HG03354 (cell line): ENCODE results near the gene SYCN.

Experiments
- ATAC-seq: cut with Tn5 transposase; IDR thresholded peaks from one replicate; pipeline ENCODE4 v1.9.1; 2021; ENCODE audit warnings: mild to moderate bottlenecking; ENCODE audit not compliant: unreplicated experiment, poor library complexity, severe bottlenecking

SYCN gene

DNA sequence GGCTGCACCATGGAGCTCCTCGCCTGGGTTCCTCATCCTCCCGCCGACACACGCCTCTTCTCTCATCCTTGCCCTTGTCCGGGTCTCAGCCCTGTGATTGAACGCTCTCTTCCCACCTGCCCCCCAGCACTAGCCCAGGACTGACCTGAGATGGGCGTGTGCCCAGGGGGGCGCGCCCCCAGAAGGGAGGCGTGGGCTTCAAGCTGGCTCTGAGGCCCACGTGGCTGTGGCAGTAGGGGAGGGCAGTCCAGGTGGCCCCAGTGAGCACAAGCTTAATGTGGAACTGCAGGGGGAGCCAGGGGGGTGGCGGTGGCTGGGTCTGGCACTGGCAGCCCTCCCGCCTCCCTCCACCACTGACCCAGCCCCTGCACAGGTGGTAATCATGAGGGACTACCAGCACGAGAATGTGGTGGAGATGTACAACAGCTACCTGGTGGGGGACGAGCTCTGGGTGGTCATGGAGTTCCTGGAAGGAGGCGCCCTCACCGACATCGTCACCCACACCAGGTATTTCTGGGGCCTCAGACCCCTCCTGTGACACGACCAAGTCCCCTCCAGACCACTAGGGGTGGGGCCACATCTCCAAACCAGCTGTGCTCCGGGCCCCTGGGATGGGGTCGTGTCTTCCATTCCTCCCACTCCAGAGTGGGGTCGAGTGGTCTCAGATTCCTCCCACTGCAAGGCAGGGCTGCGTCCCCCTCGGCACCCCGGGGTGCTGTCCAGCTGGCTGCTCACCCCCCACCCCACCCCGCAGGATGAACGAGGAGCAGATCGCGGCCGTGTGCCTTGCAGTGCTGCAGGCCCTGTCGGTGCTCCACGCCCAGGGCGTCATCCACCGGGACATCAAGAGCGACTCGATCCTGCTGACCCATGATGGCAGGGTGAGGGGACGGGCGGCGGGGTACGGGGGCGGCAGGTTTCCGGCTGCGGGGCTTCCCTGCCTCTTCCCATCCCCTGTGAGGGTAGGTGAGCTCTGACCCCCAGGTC, 29.2 kb downstream of the SYCN start:
- ATAC-seq: no peak

GRCh38 chr19:39174142-39174541, 29.9 kb downstream of the SYCN start:
- no peak for ATAC-seq

DNA sequence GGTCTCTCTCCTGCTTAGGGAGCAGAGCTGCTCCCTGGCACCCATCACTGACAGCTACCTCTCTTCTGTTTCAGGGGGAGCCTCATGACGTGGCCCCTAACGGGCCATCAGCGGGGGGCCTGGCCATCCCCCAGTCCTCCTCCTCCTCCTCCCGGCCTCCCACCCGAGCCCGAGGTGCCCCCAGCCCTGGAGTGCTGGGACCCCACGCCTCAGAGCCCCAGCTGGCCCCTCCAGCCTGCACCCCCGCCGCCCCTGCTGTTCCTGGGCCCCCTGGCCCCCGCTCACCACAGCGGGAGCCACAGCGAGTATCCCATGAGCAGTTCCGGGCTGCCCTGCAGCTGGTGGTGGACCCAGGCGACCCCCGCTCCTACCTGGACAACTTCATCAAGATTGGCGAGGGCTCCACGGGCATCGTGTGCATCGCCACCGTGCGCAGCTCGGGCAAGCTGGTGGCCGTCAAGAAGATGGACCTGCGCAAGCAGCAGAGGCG, 30.5 kb downstream of the SYCN start:
- no peak for ATAC-seq

- no peak for ATAC-seq
Measured at GRCh38 chr19:39172700-39173501, 31.2 kb downstream of the SYCN start.

DNA sequence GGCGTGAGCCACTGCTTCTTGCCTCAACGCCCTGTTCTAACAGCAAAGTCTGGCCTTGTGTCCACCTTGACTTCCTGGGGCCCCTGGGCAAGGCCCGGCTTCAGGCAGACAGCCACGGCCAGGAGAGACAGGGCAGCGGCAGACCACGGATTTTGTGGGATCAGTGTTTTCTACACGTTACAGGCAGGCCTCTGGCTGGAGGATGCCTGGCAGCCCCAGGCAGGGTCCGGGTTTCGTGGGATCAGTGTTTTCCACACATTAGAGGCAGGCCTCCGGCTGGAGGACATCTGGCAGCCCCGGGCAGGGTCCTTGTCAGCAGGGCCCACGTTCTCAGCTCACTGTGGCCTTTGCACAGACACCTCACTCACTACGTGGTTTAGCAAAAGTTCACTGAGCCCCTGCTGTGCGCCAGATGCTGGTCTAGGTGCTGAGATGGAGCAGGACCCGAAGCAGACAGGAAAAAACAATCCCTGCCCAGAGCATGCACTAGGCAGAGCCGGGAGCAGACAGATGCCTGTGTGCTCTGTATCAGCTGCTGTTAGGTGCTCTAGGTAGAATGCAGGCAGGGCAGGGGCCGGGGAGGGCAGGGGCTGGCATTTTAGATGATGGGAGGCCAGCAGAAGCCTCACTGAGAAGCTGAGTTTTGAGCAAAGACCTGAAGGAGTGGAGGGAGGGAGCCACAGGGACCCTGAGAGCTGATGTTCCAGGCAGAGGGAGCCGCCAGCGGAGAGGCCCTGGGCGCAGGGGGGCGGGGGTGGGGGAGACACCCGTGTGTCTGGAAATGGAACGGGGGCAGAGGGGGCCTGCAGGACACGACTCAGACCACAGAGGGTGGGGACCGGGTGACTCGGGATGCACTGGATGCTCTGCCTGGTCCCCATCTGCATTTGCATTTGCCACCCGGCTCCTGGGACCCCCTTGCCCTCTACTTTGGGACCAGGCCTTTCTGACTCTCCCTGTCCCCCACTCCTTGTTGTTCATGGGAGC, 32.3 kb downstream of the SYCN start:
- ATAC-seq: no peak

GRCh38 chr19:39170386-39171231, 33.5 kb downstream of the SYCN start:
- ATAC-seq: no peak

DNA sequence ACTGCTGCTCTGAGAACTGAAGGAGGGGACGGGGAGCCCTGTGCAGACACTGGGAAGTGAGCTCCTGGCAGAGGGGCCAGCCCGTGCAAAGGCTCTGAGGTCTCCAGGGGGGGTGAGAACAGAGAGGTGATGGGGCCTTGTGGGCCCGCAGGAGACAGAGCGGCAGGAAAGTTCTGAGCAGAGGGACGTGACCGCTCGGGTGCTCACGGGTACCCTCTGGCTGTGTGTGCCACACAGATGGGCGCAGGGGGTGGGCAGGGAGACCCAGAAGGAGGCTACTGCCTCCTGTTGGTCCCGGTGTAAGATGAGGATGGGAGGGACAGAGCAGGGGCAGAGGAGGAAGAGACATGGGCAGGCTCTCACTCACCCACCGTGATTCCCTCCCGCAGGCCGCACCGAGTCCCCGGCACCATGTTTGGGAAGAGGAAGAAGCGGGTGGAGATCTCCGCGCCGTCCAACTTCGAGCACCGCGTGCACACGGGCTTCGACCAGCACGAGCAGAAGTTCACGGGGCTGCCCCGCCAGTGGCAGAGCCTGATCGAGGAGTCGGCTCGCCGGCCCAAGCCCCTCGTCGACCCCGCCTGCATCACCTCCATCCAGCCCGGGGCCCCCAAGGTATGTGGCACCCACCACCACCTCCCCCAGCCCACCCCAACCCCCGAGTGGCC, 34.8 kb downstream of the SYCN start:
- no peak for ATAC-seq

DNA sequence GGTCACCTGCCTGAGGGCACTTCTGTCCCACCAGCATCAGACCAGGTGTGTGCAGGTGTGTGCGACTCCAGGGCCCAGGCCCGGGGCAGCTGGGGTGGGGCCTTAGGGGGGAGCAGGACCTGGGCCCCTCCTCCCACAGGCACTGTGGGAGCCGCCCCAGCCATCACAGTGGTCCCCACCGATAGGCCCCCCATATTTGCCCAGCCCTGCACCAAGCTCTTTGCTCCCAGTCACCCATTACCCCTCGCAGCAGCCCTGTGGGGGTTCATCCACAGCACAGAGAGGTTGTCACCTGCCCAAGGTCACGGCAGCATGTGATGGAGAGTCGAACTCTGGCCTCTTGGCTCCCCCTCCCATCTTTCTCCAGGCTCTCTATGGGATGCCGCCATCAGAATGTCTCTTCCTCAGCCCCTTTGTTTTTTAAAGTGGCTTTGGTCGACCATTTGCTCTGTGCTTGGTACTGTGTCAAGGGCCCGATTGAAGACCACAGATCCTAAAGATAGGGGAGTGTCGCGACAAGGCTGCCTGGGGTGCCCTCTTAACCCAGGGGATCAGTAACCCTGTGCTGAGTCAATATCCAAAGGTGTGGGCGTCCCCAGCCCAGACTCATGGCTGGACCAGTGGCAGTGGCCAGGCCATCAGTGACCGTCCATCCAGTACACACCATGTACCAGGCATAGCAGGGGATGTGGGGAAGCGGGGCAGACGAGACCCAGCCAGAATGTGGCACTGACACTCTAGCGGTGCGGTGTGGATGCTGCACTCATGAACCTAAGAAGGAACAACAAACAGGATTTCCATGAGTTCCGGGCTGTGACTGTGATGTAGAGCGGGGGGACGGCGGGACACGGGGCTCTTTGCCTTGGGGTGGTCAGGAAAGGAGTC, 35.6 kb downstream of the SYCN start:
- ATAC-seq: no peak

GRCh38 chr19:39167461-39168257, 36.4 kb downstream of the SYCN start:
- no peak for ATAC-seq

DNA sequence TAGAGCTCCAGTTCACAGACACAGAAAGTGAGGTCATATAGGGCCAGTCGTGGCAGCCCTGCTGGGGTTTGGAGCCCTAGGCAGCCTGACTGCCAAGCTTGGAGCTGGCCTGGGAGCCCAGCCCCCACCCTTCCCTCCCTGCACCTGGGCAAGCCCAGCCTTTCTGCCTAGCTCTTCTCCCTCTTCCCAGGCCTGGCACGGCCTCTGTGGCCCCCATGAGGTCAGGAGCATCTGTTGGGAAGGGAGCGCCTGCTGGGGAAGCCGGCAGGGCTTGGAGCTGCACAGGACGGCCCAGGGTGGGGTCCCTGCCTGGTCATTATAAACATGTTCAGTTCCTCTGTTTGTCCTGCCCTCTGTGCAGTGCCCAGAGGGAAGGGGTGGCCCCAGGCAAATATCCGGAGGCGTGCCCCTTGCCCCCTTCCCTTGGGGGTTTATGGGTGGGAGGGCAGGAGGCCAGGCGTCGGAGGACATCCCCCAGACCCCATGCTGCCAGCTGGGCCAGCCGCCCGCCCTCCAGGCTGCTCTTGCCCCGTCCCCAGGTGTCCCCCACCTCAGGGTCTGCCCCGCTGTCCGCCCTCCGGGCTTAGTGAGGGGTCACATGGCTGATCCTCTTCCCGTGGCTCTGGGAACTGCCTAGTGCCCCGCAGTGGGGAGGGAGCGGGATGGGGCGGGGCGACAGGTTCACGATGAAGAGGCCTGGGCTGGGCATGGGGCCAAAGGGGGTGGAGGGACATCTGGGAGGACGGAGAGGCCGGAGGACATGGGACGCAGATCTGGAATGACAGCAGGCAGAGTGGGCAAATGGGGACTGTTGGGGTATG, 37.3 kb downstream of the SYCN start:
- ATAC-seq: no peak

DNA sequence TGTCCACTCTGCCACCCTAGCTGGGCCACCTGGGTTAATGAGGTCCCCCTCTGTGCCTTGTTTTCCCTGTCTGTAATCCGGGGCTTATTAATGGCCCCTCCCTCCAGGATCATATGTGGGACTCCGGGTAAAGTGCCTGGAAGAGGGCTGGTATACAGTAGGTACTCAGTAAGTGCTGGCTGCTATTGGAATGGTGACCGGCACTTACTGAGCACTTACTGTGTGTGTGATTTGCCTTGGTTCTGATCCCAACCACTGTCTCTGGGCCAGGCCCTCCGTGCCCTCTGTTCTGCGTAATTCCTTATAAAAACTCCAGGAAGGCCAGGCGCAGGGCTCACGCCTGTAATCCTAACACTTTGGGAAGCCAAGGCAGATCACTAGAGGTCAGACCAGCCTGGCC, 38.2 kb downstream of the SYCN start:
- no peak for ATAC-seq

DNA sequence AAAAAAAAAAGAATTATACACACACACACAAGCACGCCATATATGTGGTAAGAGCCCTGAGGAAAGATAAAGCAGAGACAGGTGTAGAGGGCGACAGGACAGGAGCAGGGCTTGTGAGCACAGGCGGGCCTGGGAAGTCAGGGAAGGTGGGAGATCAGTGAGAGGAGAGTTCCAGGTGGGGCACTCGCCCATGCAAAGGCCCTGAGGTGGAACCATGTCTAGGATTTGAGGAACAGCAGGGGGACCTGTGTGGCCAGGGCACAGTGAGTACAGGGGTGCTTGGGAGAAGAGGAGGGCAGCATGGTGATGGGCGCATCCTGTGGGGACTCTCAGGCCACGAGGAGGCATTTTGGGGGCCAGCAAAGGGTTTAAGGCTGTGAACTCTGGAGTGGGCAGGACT, 39.8 kb downstream of the SYCN start:
- no peak for ATAC-seq

GRCh38 chr19:39163621-39164020, 40.4 kb downstream of the SYCN start:
- no peak for ATAC-seq

DNA sequence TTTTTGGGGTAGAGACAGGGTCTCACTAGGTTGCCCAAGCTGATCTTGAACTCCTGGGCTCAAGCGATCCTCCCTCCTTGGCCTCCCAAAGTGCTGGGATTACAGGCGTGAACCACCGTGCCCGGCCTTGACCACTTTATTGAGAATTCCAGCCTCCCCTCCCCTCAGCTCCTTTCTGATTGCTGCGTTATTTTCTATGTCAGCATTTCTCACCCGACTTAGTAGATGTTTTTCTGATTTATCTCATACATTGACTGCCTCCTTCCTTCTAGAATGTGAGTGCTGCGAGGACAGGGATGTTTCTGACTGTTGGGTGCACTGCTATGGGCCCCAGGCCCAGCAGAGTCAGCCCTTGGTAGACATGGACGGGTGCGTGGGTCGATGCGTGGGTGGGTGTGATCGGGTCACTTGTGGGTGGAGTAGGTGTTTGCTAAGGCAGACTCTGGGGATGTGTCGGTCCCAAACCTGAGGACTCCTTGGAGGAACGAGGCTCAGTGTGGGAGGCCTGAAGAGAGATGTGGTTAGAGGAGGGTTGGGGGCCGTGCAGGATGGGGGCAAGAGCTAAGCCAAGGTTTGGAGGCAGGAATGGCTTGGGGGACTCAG, 41.5 kb downstream of the SYCN start:
- ATAC-seq: no peak
